ENCODE measurements around the gene CDKN2B. TPM values are rescaled to one million over a fixed set of nuclear protein-coding genes. Genes with fewer than 3 reads are reported as not detected.

The CDKN2B gene
- total RNA-seq, 1 experiment from 2014 or later, result 9.8 TPM

DNA sequence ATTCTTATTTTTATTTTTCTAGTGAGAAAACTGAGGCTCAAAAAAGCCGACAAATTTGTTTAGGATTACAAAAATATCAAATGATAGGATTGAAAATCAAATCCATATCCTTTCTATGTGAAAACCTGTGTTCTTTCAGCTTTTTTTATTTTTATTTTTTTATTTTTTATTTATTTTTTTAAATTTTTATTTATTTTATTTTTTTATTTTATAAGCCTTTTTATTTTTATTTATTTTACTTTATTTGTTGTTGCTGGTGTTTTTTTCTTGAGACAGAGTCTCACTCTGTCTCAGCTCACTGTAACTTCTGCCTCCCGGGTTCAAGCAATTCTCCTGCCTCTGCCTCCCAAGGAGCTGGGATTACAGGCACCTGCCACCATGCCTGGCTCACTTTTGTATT, 45.4 kb upstream of the CDKN2B start:
- RAD21 ChIA-PET (ENCODE audit: low non-redundant PET in 1 of 2, low total read pairs in 2 of 2, uncharacterized antibody in 2 of 2, unreplicated experiment in 2 of 2), result no interaction called here
- no peaks in the 10 kb centered on the region for H3K36me3 ChIP-seq (ENCODE audit: control insufficient read depth in 1 of 2, insufficient read depth in 2 of 2, low read length in 2 of 2)
- TF ChIP-seq YY1 (IDR thresholded peaks at IDR 0.05; ENCODE audit: extremely low read depth, insufficient replicate concordance, low read depth, low read length), result no peak
- TF ChIP-seq CEBPB (IDR thresholded peaks at IDR 0.05; ENCODE audit: low read depth), result no peak
- no peak for TF ChIP-seq ELF1 (IDR thresholded peaks at IDR 0.05; ENCODE audit: borderline replicate concordance, low read depth)

DNA sequence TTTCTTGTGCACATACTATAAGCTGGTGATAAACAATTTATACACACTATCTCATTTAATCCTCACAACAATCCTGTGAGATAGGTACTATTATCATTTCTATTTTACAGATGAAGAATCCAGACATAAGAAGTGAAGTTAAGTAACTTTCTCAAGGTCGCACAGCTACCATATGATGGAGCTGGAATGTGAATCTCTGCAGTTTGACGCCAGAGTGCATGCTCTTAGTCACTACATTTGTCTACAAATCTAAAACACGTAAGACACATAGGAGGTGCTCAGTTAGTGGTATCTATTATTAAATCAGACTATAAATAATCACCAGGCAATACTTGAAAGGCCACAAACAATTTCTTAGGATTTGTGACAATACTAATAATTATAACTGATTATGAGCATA, 45.0 kb upstream of the CDKN2B start:
- Histone ChIP-seq H3K4me1 (ENCODE audit: control insufficient read depth in 1 of 2, insufficient read depth in 2 of 2, low read length in 2 of 2) (peaks cover 16 to 20% of the 10 kb centered on the region in 2 experiments), H3K36me3 (ENCODE audit: control insufficient read depth in 1 of 2, insufficient read depth in 2 of 2, low read length in 2 of 2) (no peaks in the 10 kb centered on the region), H3K9me3 (ENCODE audit: control insufficient read depth in 1 of 2, insufficient read depth in 1 of 2, low read depth in 1 of 2, low read length in 2 of 2) (no peaks in the 10 kb centered on the region), H3K27me3 (ENCODE audit: insufficient read depth, low read length) (no peaks in the 10 kb centered on the region), H3K79me2 (ENCODE audit: insufficient read depth, low read length) (no peaks in the 10 kb centered on the region), H3K4me3 (replicated peaks in 1 of 2; ENCODE audit: low read depth in 1 of 2, low read length in 2 of 2) (no peak overlapping the region), H3K4me2 (ENCODE audit: low read length) (no peak overlapping the region), H4K20me1 (ENCODE audit: insufficient read depth) (no peaks in the 10 kb centered on the region), H3K9me2 (ENCODE audit: insufficient read depth) (no peaks in the 10 kb centered on the region), H2AFZ (ENCODE audit: low read depth, low read length, poor library complexity, severe bottlenecking) (no peak overlapping the region), H3K27ac (ENCODE audit: low read depth, low read length) (no peak overlapping the region), H3K9ac (ENCODE audit: low read length) (no peak overlapping the region)
- ChIA-PET POLR2A (no interaction called here), RAD21 (ENCODE audit: low non-redundant PET in 1 of 2, low total read pairs in 2 of 2, uncharacterized antibody in 2 of 2, unreplicated experiment in 2 of 2) (no interaction called here), CTCF (interaction anchor here (0.8 to 1.4 kb wide), 3 partner anchors 65 to 190 kb away, joined by 3 to 7 read pairs (median 4); no protein-coding TSS in a partner anchor)
- no peak for DNase-seq (ENCODE audit: low read depth, low spot score)
- TF ChIP-seq CBX3 (IDR thresholded peaks at IDR 0.05; ENCODE audit: low read depth) (no peak), ELF1 (IDR thresholded peaks at IDR 0.05; ENCODE audit: borderline replicate concordance, low read depth) (no peak), EZH2phosphoT487 (IDR thresholded peaks at IDR 0.05; ENCODE audit: borderline replicate concordance) (no peak), ZNF274 (IDR thresholded peaks at IDR 0.05; ENCODE audit: low read depth, low read length) (no peak), SIN3A (IDR thresholded peaks at IDR 0.05; ENCODE audit: low read depth) (no peak), ZFX (IDR thresholded peaks at IDR 0.05) (no peak), FOSL1 (IDR thresholded peaks at IDR 0.05; ENCODE audit: low read depth) (no peak), EGR1 (IDR thresholded peaks at IDR 0.05; ENCODE audit: low read depth) (no peak), POLR2AphosphoS5 (IDR thresholded peaks at IDR 0.05; ENCODE audit: low read depth, low read length) (no peak)
- TF ChIP-seq, protein P1, sequence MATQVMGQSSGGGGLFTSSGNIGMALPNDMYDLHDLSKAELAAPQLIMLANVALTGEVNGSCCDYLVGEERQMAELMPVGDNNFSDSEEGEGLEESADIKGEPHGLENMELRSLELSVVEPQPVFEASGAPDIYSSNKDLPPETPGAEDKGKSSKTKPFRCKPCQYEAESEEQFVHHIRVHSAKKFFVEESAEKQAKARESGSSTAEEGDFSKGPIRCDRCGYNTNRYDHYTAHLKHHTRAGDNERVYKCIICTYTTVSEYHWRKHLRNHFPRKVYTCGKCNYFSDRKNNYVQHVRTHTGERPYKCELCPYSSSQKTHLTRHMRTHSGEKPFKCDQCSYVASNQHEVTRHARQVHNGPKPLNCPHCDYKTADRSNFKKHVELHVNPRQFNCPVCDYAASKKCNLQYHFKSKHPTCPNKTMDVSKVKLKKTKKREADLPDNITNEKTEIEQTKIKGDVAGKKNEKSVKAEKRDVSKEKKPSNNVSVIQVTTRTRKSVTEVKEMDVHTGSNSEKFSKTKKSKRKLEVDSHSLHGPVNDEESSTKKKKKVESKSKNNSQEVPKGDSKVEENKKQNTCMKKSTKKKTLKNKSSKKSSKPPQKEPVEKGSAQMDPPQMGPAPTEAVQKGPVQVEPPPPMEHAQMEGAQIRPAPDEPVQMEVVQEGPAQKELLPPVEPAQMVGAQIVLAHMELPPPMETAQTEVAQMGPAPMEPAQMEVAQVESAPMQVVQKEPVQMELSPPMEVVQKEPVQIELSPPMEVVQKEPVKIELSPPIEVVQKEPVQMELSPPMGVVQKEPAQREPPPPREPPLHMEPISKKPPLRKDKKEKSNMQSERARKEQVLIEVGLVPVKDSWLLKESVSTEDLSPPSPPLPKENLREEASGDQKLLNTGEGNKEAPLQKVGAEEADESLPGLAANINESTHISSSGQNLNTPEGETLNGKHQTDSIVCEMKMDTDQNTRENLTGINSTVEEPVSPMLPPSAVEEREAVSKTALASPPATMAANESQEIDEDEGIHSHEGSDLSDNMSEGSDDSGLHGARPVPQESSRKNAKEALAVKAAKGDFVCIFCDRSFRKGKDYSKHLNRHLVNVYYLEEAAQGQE (IDR thresholded peaks at IDR 0.05; ENCODE audit: low read depth), result no peak
- intact Hi-C loops (cut with micrococcal nuclease), result no loop called here
- no TSS peak for BruUV-seq (replicated peaks)
- no peak for ATAC-seq

More for the DNA sequence above, 45.4 kb upstream of the CDKN2B start:
- Histone ChIP-seq H3K27me3 (ENCODE audit: insufficient read depth, low read length) (no peaks in the 10 kb centered on the region), H3K9me2 (ENCODE audit: insufficient read depth) (no peaks in the 10 kb centered on the region), H3K27ac (ENCODE audit: low read depth, low read length) (no peak overlapping the region), H3K4me2 (ENCODE audit: low read length) (no peak overlapping the region), H3K9ac (ENCODE audit: low read length) (no peak overlapping the region), H3K4me1 (ENCODE audit: control insufficient read depth in 1 of 2, insufficient read depth in 2 of 2, low read length in 2 of 2) (peaks cover 12 to 16% of the 10 kb centered on the region in 2 experiments), H2AFZ (ENCODE audit: low read depth, low read length, poor library complexity, severe bottlenecking) (no peak overlapping the region), H4K20me1 (ENCODE audit: insufficient read depth) (no peaks in the 10 kb centered on the region), H3K4me3 (replicated peaks in 1 of 2; ENCODE audit: low read depth in 1 of 2, low read length in 2 of 2) (no peak overlapping the region), H3K9me3 (ENCODE audit: control insufficient read depth in 1 of 2, insufficient read depth in 1 of 2, low read depth in 1 of 2, low read length in 2 of 2) (no peaks in the 10 kb centered on the region), H3K79me2 (ENCODE audit: insufficient read depth, low read length) (no peaks in the 10 kb centered on the region)
- no peak for ATAC-seq
- DNase-seq (ENCODE audit: low read depth, low spot score), result no peak
- ChIA-PET CTCF (interaction anchor here (1.3 to 1.4 kb wide), 2 partner anchors 65 to 189 kb away, joined by 3 to 7 read pairs; no protein-coding TSS in a partner anchor), POLR2A (no interaction called here)
- no TSS peak for BruUV-seq (replicated peaks)
- intact Hi-C loops (cut with micrococcal nuclease), result no loop called here
